GM12875 (cell line): Measurements from ENCODE around the gene CEACAM16.

Source experiments
- H3K4me3 ChIP-seq: one replicate; pipeline ENCODE4 v1.5.1; 2011; ENCODE audit warnings: low read depth, low read length, control low read depth
- CTCF ChIP-seq: IDR thresholded peaks from 2 replicates; pipeline ENCODE4 v1.5.1; 2011; ENCODE audit warnings: low read depth, mild to moderate bottlenecking, control low read depth, inconsistent platforms, low read length, moderate library complexity, borderline replicate concordance; ENCODE audit not compliant: insufficient read depth

CEACAM16 gene

GRCh38 chr19:44738136-44738535 is 39.2 kb downstream of the CEACAM16 start:
- no peak overlapping the region for H3K4me3 ChIP-seq
- no peak for TF ChIP-seq CTCF

GRCh38 chr19:44738603-44739558 is 39.9 kb downstream of the CEACAM16 start:
- TF ChIP-seq CTCF: no peak
- no peak overlapping the region for H3K4me3 ChIP-seq

- peak; percentile 10; the same call in 1 of the 2 replicates for TF ChIP-seq CTCF
- no peak overlapping the region for H3K4me3 ChIP-seq
Observed at GRCh38 chr19:44740351-44740824, 41.4 kb downstream of the CEACAM16 start.

GRCh38 chr19:44741258-44741731 is 42.3 kb downstream of the CEACAM16 start:
- no peak for TF ChIP-seq CTCF
- H3K4me3 ChIP-seq: no peak overlapping the region

GRCh38 chr19:44741841-44742329 is 42.9 kb downstream of the CEACAM16 start:
- H3K4me3 ChIP-seq: no peak overlapping the region
- no peak for TF ChIP-seq CTCF

GRCh38 chr19:44742330-44743061 is 43.5 kb downstream of the CEACAM16 start:
- no peak overlapping the region for H3K4me3 ChIP-seq

More at GRCh38 chr19:44742330-44743061, 43.5 kb downstream of the CEACAM16 start:
- TF ChIP-seq CTCF: no peak
